HEK293 (cell line): ENCODE measurements around the gene CD40.
A peak's percentile ranks its signal among the peaks of the same experiment; 100 is the strongest.

Experiments
- EGR2 ChIP-seq: fragments of 450-650 bp; formaldehyde crosslinking; IDR thresholded peaks from 2 replicates; pipeline ENCODE4 v1.5.1; 2016; ENCODE audit warnings: low read depth, missing biosample characterization, missing genetic modification characterization
- GFI1B ChIP-seq: fragments of 450-650 bp; formaldehyde crosslinking; IDR thresholded peaks from 2 replicates; pipeline ENCODE4 v1.5.1; 2016; ENCODE audit warnings: missing biosample characterization, missing genetic modification characterization
- KLF8 ChIP-seq: fragments of 450-650 bp; formaldehyde crosslinking; IDR thresholded peaks from 2 replicates; pipeline ENCODE4 v1.5.1; 2016; ENCODE audit warnings: missing biosample characterization, missing genetic modification characterization
- OVOL3 ChIP-seq: fragments of 450-650 bp; formaldehyde crosslinking; IDR thresholded peaks from 2 replicates; pipeline ENCODE4 v1.5.1; 2016; ENCODE audit warnings: missing biosample characterization, missing genetic modification characterization
- SP3 ChIP-seq: fragments of 450-650 bp; formaldehyde crosslinking; IDR thresholded peaks from 2 replicates; pipeline ENCODE4 v1.5.1; 2016; ENCODE audit warnings: missing biosample characterization, missing genetic modification characterization
- SP7 ChIP-seq: fragments of 450-650 bp; formaldehyde crosslinking; IDR thresholded peaks from 2 replicates; pipeline ENCODE4 v1.5.1; 2016; ENCODE audit warnings: missing biosample characterization, missing genetic modification characterization
- ZNF184 ChIP-seq: fragments of 450-650 bp; IDR thresholded peaks from 2 replicates; pipeline ENCODE4 v1.5.1; 2018; ENCODE audit warnings: missing biosample characterization, mild to moderate bottlenecking, missing genetic modification characterization
- ZNF19 ChIP-seq: fragments of 450-650 bp; formaldehyde crosslinking; IDR thresholded peaks from 2 replicates; pipeline ENCODE4; 2016; ENCODE audit warnings: missing biosample characterization, missing genetic modification characterization, low read depth
- ZNF311 ChIP-seq: fragments of 450-650 bp; formaldehyde crosslinking; IDR thresholded peaks from 2 replicates; pipeline ENCODE4 v1.5.1; 2017; ENCODE audit warnings: missing biosample characterization, missing genetic modification characterization, borderline replicate concordance
- ZNF394 ChIP-seq: fragments of 450-650 bp; formaldehyde crosslinking; IDR thresholded peaks from 2 replicates; pipeline ENCODE4 v1.5.1; 2016; ENCODE audit warnings: missing biosample characterization, missing genetic modification characterization, mild to moderate bottlenecking, moderate library complexity, borderline replicate concordance
- ZNF473 ChIP-seq: fragments of 450-650 bp; formaldehyde crosslinking; IDR thresholded peaks from 2 replicates; pipeline ENCODE4 v1.5.1; 2017; ENCODE audit warnings: missing biosample characterization, missing genetic modification characterization
- ZNF514 ChIP-seq: fragments of 450-650 bp; formaldehyde crosslinking; IDR thresholded peaks from 2 replicates; pipeline ENCODE4 v1.5.1; 2016; ENCODE audit warnings: missing biosample characterization, missing genetic modification characterization
- ZNF660 ChIP-seq: fragments of 450-650 bp; IDR thresholded peaks from 2 replicates; pipeline ENCODE4 v1.5.1; 2018; ENCODE audit warnings: missing biosample characterization, mild to moderate bottlenecking, missing genetic modification characterization
- ZSCAN30 ChIP-seq: fragments of 450-650 bp; IDR thresholded peaks from 2 replicates; pipeline ENCODE4 v1.5.1; 2018; ENCODE audit warnings: missing biosample characterization, mild to moderate bottlenecking, missing genetic modification characterization, moderate library complexity
- TF ChIP-seq, protein P1 (sequence below): fragments of 450-650 bp; formaldehyde crosslinking; IDR thresholded peaks from 2 replicates; pipeline ENCODE4 v1.5.1; 2016; ENCODE audit warnings: missing biosample characterization, missing genetic modification characterization, low read depth
- TF ChIP-seq, protein P2 (sequence below): fragments of 450-650 bp; formaldehyde crosslinking; IDR thresholded peaks from 2 replicates; pipeline ENCODE4 v1.5.1; 2016; ENCODE audit warnings: missing biosample characterization, missing genetic modification characterization
- TF ChIP-seq, protein P3 (sequence below): fragments of 450-650 bp; formaldehyde crosslinking; IDR thresholded peaks from 2 replicates; pipeline ENCODE4 v1.5.1; 2016; ENCODE audit warnings: missing biosample characterization, missing genetic modification characterization
- TF ChIP-seq, protein P4 (sequence below): fragments of 450-650 bp; formaldehyde crosslinking; IDR thresholded peaks from 2 replicates; pipeline ENCODE4 v1.5.1; 2016; ENCODE audit warnings: missing biosample characterization, missing genetic modification characterization
- TF ChIP-seq, protein P5 (sequence below): fragments of 450-650 bp; formaldehyde crosslinking; IDR thresholded peaks from 2 replicates; pipeline ENCODE4 v1.5.1; 2017; ENCODE audit warnings: missing biosample characterization, missing genetic modification characterization
- TF ChIP-seq, protein P6 (sequence below): fragments of 450-650 bp; formaldehyde crosslinking; conservative IDR thresholded peaks from 2 replicates; pipeline ENCODE4 v1.5.1; 2016; ENCODE audit warnings: low read depth, missing biosample characterization, missing genetic modification characterization
- TF ChIP-seq, protein P7 (sequence below): fragments of 450-650 bp; IDR thresholded peaks from 2 replicates; pipeline ENCODE4 v1.5.1; 2018; ENCODE audit warnings: missing biosample characterization, mild to moderate bottlenecking, missing genetic modification characterization

The CD40 gene

DNA sequence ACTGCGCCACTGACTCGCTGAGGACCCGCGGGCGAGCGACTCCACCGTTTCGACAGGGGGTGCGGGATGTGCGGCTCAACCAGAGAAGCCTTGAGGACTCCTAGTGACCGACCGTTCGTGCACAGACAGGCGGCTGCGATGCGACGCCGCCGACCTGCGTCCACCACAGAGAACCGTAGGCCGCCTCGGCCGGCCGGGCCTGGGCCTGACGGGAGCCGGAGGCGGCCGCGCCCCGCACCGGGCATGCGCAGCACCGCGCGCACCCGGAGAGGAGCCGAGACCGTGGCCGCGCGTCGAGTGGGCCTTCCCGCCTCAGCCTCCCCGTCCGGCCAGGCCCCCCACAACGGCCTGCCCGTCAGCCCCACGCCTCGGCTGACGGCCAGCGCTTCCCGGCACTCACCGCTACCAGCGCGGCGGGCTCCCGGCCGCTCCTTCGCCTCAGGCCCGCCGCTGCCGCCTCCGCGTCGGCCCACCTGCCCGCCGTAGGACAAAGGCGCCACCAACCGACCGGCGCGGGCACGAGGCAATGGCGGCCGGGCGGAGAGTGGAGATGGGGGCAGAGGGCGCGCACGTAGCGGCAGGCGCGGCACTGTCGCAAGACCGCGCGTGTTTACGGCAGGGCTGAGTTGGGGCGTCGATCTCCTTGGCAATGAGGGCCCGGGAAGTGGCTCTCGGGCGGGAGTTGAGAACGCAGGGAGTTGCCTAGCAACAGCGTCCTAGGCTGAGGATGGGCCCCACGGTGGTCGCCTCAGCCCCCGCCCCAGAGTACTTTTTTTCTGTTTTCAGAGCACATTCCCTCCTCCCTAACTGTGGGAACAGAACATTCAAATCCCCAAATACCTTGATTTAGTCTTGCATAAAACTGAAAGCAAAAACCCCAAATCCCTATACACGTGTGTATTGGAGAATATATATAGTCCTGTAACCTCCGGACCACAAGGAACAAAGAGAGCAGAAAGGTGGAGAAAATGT, 28.4 kb upstream of the CD40 start, which contains the start of gene NCOA5 (continued):
- TF ChIP-seq ZNF19 (tag by site-specific recombination) (no peak), OVOL3 (tag by site-specific recombination) (peak; percentile 3; the same call in 1 of the 2 replicates), ZNF311 (tag by site-specific recombination) (no peak), ZNF660 (peak; percentile 82), ZNF394 (tag by site-specific recombination) (no peak), ZNF514 (tag by site-specific recombination) (no peak), KLF8 (tag by site-specific recombination) (peak; percentile 64; the same call in 1 of the 2 replicates), EGR2 (tag by site-specific recombination) (peak; percentile 62; the same call in 1 of the 2 replicates), SP3 (0 out of 2 replicates have a peak, but pooled peaks have one; percentile 17), ZNF473 (tag by site-specific recombination) (no peak), SP7 (tag by site-specific recombination) (peak; percentile 27), ZSCAN30 (peak; percentile 95), ZNF184 (no peak), GFI1B (tag by site-specific recombination) (no peak)
- TF ChIP-seq, protein P1, sequence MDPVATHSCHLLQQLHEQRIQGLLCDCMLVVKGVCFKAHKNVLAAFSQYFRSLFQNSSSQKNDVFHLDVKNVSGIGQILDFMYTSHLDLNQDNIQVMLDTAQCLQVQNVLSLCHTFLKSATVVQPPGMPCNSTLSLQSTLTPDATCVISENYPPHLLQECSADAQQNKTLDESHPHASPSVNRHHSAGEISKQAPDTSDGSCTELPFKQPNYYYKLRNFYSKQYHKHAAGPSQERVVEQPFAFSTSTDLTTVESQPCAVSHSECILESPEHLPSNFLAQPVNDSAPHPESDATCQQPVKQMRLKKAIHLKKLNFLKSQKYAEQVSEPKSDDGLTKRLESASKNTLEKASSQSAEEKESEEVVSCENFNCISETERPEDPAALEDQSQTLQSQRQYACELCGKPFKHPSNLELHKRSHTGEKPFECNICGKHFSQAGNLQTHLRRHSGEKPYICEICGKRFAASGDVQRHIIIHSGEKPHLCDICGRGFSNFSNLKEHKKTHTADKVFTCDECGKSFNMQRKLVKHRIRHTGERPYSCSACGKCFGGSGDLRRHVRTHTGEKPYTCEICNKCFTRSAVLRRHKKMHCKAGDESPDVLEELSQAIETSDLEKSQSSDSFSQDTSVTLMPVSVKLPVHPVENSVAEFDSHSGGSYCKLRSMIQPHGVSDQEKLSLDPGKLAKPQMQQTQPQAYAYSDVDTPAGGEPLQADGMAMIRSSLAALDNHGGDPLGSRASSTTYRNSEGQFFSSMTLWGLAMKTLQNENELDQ (tag by site-specific recombination): no peak
- TF ChIP-seq, protein P2, sequence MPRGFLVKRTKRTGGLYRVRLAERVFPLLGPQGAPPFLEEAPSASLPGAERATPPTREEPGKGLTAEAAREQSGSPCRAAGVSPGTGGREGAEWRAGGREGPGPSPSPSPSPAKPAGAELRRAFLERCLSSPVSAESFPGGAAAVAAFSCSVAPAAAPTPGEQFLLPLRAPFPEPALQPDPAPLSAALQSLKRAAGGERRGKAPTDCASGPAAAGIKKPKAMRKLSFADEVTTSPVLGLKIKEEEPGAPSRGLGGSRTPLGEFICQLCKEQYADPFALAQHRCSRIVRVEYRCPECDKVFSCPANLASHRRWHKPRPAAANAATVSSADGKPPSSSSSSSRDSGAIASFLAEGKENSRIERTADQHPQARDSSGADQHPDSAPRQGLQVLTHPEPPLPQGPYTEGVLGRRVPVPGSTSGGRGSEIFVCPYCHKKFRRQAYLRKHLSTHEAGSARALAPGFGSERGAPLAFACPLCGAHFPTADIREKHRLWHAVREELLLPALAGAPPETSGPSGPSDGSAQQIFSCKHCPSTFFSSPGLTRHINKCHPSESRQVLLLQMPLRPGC: no peak
- TF ChIP-seq, protein P3, sequence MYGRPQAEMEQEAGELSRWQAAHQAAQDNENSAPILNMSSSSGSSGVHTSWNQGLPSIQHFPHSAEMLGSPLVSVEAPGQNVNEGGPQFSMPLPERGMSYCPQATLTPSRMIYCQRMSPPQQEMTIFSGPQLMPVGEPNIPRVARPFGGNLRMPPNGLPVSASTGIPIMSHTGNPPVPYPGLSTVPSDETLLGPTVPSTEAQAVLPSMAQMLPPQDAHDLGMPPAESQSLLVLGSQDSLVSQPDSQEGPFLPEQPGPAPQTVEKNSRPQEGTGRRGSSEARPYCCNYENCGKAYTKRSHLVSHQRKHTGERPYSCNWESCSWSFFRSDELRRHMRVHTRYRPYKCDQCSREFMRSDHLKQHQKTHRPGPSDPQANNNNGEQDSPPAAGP: peak; percentile 45; the same call in 1 of the 2 replicates
- TF ChIP-seq, protein P4, sequence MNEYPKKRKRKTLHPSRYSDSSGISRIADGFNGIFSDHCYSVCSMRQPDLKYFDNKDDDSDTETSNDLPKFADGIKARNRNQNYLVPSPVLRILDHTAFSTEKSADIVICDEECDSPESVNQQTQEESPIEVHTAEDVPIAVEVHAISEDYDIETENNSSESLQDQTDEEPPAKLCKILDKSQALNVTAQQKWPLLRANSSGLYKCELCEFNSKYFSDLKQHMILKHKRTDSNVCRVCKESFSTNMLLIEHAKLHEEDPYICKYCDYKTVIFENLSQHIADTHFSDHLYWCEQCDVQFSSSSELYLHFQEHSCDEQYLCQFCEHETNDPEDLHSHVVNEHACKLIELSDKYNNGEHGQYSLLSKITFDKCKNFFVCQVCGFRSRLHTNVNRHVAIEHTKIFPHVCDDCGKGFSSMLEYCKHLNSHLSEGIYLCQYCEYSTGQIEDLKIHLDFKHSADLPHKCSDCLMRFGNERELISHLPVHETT (tag by site-specific recombination): no peak
- TF ChIP-seq, protein P5, sequence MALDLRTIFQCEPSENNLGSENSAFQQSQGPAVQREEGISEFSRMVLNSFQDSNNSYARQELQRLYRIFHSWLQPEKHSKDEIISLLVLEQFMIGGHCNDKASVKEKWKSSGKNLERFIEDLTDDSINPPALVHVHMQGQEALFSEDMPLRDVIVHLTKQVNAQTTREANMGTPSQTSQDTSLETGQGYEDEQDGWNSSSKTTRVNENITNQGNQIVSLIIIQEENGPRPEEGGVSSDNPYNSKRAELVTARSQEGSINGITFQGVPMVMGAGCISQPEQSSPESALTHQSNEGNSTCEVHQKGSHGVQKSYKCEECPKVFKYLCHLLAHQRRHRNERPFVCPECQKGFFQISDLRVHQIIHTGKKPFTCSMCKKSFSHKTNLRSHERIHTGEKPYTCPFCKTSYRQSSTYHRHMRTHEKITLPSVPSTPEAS: no peak
- TF ChIP-seq, protein P6, sequence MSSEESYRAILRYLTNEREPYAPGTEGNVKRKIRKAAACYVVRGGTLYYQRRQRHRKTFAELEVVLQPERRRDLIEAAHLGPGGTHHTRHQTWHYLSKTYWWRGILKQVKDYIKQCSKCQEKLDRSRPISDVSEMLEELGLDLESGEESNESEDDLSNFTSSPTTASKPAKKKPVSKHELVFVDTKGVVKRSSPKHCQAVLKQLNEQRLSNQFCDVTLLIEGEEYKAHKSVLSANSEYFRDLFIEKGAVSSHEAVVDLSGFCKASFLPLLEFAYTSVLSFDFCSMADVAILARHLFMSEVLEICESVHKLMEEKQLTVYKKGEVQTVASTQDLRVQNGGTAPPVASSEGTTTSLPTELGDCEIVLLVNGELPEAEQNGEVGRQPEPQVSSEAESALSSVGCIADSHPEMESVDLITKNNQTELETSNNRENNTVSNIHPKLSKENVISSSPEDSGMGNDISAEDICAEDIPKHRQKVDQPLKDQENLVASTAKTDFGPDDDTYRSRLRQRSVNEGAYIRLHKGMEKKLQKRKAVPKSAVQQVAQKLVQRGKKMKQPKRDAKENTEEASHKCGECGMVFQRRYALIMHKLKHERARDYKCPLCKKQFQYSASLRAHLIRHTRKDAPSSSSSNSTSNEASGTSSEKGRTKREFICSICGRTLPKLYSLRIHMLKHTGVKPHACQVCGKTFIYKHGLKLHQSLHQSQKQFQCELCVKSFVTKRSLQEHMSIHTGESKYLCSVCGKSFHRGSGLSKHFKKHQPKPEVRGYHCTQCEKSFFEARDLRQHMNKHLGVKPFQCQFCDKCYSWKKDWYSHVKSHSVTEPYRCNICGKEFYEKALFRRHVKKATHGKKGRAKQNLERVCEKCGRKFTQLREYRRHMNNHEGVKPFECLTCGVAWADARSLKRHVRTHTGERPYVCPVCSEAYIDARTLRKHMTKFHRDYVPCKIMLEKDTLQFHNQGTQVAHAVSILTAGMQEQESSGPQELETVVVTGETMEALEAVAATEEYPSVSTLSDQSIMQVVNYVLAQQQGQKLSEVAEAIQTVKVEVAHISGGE: no peak
- TF ChIP-seq, protein P7, sequence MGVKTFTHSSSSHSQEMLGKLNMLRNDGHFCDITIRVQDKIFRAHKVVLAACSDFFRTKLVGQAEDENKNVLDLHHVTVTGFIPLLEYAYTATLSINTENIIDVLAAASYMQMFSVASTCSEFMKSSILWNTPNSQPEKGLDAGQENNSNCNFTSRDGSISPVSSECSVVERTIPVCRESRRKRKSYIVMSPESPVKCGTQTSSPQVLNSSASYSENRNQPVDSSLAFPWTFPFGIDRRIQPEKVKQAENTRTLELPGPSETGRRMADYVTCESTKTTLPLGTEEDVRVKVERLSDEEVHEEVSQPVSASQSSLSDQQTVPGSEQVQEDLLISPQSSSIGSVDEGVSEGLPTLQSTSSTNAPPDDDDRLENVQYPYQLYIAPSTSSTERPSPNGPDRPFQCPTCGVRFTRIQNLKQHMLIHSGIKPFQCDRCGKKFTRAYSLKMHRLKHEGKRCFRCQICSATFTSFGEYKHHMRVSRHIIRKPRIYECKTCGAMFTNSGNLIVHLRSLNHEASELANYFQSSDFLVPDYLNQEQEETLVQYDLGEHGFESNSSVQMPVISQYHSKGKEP (tag by site-specific recombination): no peak
